OCI-LY1 (cell line): ENCODE measurements around the gene PRPF19.

ENCODE experiments used
- H2AFZ ChIP-seq: fragments of 200-600 bp; sonication (generic), shearing (Covaris generic); 2 replicates; pipeline ENCODE4 v1.6.0; 2014; ENCODE audit warnings: antibody characterized with exemption, mild to moderate bottlenecking, low read length
- H3F3A ChIP-seq: fragments of 200-600 bp; sonication (generic), shearing (Covaris generic); 2 replicates; pipeline ENCODE4 v1.6.0; 2014; ENCODE audit warnings: mild to moderate bottlenecking, antibody characterized with exemption, low read length, moderate library complexity; ENCODE audit not compliant: insufficient read depth
- H3K27ac ChIP-seq: fragments of 200-600 bp; sonication (generic); 2 replicates; pipeline ENCODE4 v1.5.1; 2014; ENCODE audit warnings: low read length, mixed run types, mild to moderate bottlenecking, low read depth; ENCODE audit not compliant: poor library complexity, severe bottlenecking
- H3K27me3 ChIP-seq: fragments of 200-600 bp; sonication (generic); 2 replicates; pipeline ENCODE4 v1.6.0; 2014; ENCODE audit warnings: antibody characterized with exemption, mild to moderate bottlenecking, low read length, moderate library complexity; ENCODE audit not compliant: insufficient read depth
- H3K36me3 ChIP-seq: fragments of 200-600 bp; sonication (generic); 2 replicates; pipeline ENCODE4 v1.6.1; 2014; ENCODE audit warnings: mild to moderate bottlenecking, antibody characterized with exemption, low read length, moderate library complexity, mixed read lengths; ENCODE audit not compliant: insufficient read depth
- H3K4me1 ChIP-seq: fragments of 200-600 bp; sonication (generic); 2 replicates; pipeline ENCODE4 v1.5.1; 2014; ENCODE audit warnings: mild to moderate bottlenecking, low read length, moderate library complexity; ENCODE audit not compliant: insufficient read depth, severe bottlenecking
- H3K4me2 ChIP-seq: fragments of 200-600 bp; sonication (generic), shearing (Covaris generic); 2 replicates; pipeline ENCODE4 v1.6.1; 2014; ENCODE audit warnings: low read length
- H3K4me3 ChIP-seq: fragments of 200-600 bp; sonication (generic); 2 replicates; pipeline ENCODE4 v1.5.1; 2014; ENCODE audit warnings: low read length, low read depth, mild to moderate bottlenecking, mixed read lengths; ENCODE audit not compliant: poor library complexity, severe bottlenecking
- H3K79me2 ChIP-seq: fragments of 200-600 bp; shearing (Covaris generic); 2 replicates; pipeline ENCODE4 v1.6.1; 2016; ENCODE audit warnings: mixed run types, low read length, mixed read lengths; ENCODE audit not compliant: insufficient read depth
- H3K9ac ChIP-seq: fragments of 200-600 bp; sonication (generic), shearing (Covaris generic); 2 replicates; pipeline ENCODE4 v1.6.1; 2014; ENCODE audit warnings: mild to moderate bottlenecking, low read length, mixed read lengths
- H3K9me2 ChIP-seq: fragments of 200-600 bp; sonication (generic), shearing (Covaris generic); 2 replicates; pipeline ENCODE4 v1.6.1; 2014; ENCODE audit warnings: low read depth, mild to moderate bottlenecking, low read length, mixed read lengths
- H3K9me3 ChIP-seq: fragments of 200-600 bp; shearing (Covaris generic); 2 replicates; pipeline ENCODE4 v1.6.1; 2014; ENCODE audit warnings: low read length, mixed read lengths
- H4K20me1 ChIP-seq: fragments of 200-600 bp; sonication (generic), shearing (Covaris generic); 2 replicates; pipeline ENCODE4 v1.6.0; 2016; ENCODE audit warnings: mild to moderate bottlenecking, low read length; ENCODE audit not compliant: insufficient read depth
- EZH2 ChIP-seq: fragments of 200-600 bp; sonication (generic), shearing (Covaris generic); IDR thresholded peaks from 2 replicates; pipeline ENCODE4 v1.8.0; 2017; ENCODE audit warnings: borderline replicate concordance, mixed run types, mild to moderate bottlenecking, antibody characterized with exemption, low read length, moderate library complexity, mixed read lengths
- TF ChIP-seq, protein P1 (sequence below): fragments of 200-600 bp; sonication (generic), shearing (Covaris generic); IDR thresholded peaks from 2 replicates; pipeline ENCODE4 v1.5.1; 2017; ENCODE audit warnings: mild to moderate bottlenecking, antibody characterized with exemption, low read length, moderate library complexity, mixed read lengths

PRPF19 gene

GRCh38 chr11:60942219-60942618 is 35.8 kb upstream of the PRPF19 start:
- no peak overlapping the region for H2AFZ ChIP-seq
- no peak overlapping the region for H3K4me3 ChIP-seq
- peaks cover 6% of the 10 kb centered on the region for H3K4me1 ChIP-seq
- no peak overlapping the region for H3K27ac ChIP-seq
- H3K9me3 ChIP-seq, result no peaks in the 10 kb centered on the region
- TF ChIP-seq, protein P1, sequence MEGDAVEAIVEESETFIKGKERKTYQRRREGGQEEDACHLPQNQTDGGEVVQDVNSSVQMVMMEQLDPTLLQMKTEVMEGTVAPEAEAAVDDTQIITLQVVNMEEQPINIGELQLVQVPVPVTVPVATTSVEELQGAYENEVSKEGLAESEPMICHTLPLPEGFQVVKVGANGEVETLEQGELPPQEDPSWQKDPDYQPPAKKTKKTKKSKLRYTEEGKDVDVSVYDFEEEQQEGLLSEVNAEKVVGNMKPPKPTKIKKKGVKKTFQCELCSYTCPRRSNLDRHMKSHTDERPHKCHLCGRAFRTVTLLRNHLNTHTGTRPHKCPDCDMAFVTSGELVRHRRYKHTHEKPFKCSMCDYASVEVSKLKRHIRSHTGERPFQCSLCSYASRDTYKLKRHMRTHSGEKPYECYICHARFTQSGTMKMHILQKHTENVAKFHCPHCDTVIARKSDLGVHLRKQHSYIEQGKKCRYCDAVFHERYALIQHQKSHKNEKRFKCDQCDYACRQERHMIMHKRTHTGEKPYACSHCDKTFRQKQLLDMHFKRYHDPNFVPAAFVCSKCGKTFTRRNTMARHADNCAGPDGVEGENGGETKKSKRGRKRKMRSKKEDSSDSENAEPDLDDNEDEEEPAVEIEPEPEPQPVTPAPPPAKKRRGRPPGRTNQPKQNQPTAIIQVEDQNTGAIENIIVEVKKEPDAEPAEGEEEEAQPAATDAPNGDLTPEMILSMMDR, result no peak
- TF ChIP-seq EZH2, result no peak
- H3K9ac ChIP-seq, result no peak overlapping the region
- H3K79me2 ChIP-seq, result no peaks in the 10 kb centered on the region
- peaks cover 17% of the 10 kb centered on the region; the same call in 1 of the 2 replicates for H3K27me3 ChIP-seq
- H4K20me1 ChIP-seq, result no peaks in the 10 kb centered on the region
- H3K4me2 ChIP-seq, result no peak overlapping the region
- no peaks in the 10 kb centered on the region for H3K36me3 ChIP-seq
- H3F3A ChIP-seq, result no peaks in the 10 kb centered on the region
- no peaks in the 10 kb centered on the region for H3K9me2 ChIP-seq

DNA sequence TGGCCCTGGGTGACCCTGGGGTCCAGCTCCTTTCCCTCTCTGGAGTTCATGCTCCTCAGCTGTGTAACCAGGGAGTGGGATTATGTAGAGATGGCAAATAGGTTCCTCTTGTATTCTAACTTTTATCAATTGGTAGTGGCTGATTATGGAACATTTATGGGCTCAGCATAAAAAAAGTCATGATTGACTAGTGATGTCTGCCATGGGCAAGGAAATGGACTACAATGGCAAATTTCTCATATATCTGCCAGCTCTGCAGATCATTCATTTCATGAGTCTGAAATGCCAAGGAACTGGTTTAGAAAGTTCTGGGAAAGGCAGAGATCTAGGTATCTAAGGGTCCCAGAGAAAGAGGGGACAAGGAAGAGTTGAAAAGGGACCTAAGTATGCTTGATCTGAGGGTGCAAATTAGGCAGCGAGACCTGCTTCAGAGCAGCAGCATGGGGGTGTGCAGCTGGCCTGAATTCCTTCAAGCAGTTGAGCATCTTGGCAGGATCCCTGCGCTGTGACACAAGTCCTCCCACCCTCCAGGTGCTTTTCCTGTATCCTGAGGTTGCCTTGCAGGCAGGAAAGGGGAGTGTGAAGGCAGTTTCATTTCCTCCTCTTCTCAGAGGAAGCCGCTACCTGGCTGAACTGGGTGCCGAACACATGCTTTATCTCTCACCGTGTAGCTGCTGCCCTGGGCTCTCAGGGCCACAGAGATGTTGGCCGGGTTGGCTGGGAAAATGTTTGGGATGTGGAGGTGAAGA is 35.2 kb upstream of the PRPF19 start:
- H3K79me2 ChIP-seq, result no peaks in the 10 kb centered on the region
- peaks cover 6% of the 10 kb centered on the region for H3K4me1 ChIP-seq
- TF ChIP-seq EZH2, result no peak
- TF ChIP-seq, protein P1, result no peak
- no peak overlapping the region for H2AFZ ChIP-seq
- H3K9ac ChIP-seq, result no peak overlapping the region
- H3K27me3 ChIP-seq, result peaks cover 17% of the 10 kb centered on the region; the same call in 1 of the 2 replicates
- no peaks in the 10 kb centered on the region for H3K9me2 ChIP-seq
- H3K9me3 ChIP-seq, result no peaks in the 10 kb centered on the region
- no peaks in the 10 kb centered on the region for H4K20me1 ChIP-seq
- H3F3A ChIP-seq, result no peaks in the 10 kb centered on the region
- no peaks in the 10 kb centered on the region for H3K36me3 ChIP-seq
- no peak overlapping the region for H3K4me3 ChIP-seq
- no peak overlapping the region for H3K27ac ChIP-seq
- no peak overlapping the region for H3K4me2 ChIP-seq

DNA sequence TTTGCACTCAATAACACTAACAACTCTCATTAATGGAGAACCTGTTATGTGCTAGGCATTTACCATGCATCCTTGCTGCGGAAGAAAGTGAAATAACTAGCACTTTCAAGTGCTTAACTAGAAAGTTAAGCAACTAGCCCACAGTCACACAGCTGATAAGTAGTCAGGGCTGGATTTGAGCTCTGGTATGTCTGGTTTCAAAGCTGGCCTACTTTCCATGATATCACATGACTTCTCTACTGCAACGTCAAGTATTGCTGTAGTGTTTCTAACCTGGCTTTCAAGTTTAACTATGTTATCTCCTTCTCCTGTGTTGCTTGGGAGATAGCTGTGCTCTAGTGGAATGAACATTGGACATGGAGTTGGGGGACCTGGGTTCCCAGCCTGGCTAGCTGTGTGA is 33.5 kb upstream of the PRPF19 start:
- no peak overlapping the region for H3K9ac ChIP-seq
- H3K4me2 ChIP-seq, result no peak overlapping the region
- TF ChIP-seq, protein P1, result no peak
- no peak for TF ChIP-seq EZH2
- no peaks in the 10 kb centered on the region for H3K36me3 ChIP-seq
- H3K4me1 ChIP-seq, result peaks cover 6% of the 10 kb centered on the region
- H4K20me1 ChIP-seq, result no peaks in the 10 kb centered on the region
- H3F3A ChIP-seq, result no peaks in the 10 kb centered on the region
- no peaks in the 10 kb centered on the region for H3K9me3 ChIP-seq
- H2AFZ ChIP-seq, result no peak overlapping the region
- H3K4me3 ChIP-seq, result no peak overlapping the region
- H3K9me2 ChIP-seq, result no peaks in the 10 kb centered on the region
- peaks cover 17% of the 10 kb centered on the region; the same call in 1 of the 2 replicates for H3K27me3 ChIP-seq
- no peaks in the 10 kb centered on the region for H3K79me2 ChIP-seq
- H3K27ac ChIP-seq, result no peak overlapping the region
